CD8-positive, alpha-beta memory T cell (primary cell): ENCODE results near the gene MVB12A. TPM values are rescaled to one million over a fixed set of nuclear protein-coding genes. Genes with fewer than 3 reads are reported as not detected.

Experiments used
- CTCF ChIA-PET: fragments of 350-600 bp; sonication (Branson Sonifier 250); formaldehyde crosslinking; loops from one replicate; lab custom pipeline; 2021; ENCODE audit warnings: antibody characterized with exemption; lab: Charles Lee
- POLR2A ChIA-PET: fragments of 350-600 bp; sonication (Branson Sonifier 250); formaldehyde crosslinking; loops from one replicate; lab custom pipeline; 2021; ENCODE audit warnings: antibody characterized with exemption; lab: Charles Lee
- DNase-seq, 5 donors: peaks; one replicate each; pipeline versions ENCODE4 v3.0.0 to v3.0.0-alpha.2; 2020 to 2022; ENCODE audit warnings: mixed read lengths in 1 of 5
- H3K27ac ChIP-seq: one replicate; pipeline ENCODE4 v1.7.0; 2013; ENCODE audit warnings: low read depth, mild to moderate bottlenecking, low read length, moderate library complexity
- H3K27me3 ChIP-seq: 2 replicates; pipeline ENCODE4 v1.7.0; 2013; ENCODE audit warnings: low read length, mild to moderate bottlenecking; ENCODE audit not compliant: insufficient read depth, poor library complexity, severe bottlenecking
- H3K36me3 ChIP-seq: 2 replicates; pipeline ENCODE4 v1.7.0; 2013; ENCODE audit warnings: mild to moderate bottlenecking, low read length, moderate library complexity; ENCODE audit not compliant: insufficient read depth
- H3K4me1 ChIP-seq: 2 replicates; pipeline ENCODE4 v1.7.0; 2013; ENCODE audit warnings: mild to moderate bottlenecking, low read length, moderate library complexity; ENCODE audit not compliant: insufficient read depth
- H3K4me3 ChIP-seq: 2 replicates; pipeline ENCODE4 v1.7.0; 2013; ENCODE audit warnings: mild to moderate bottlenecking, low read length
- H3K9me3 ChIP-seq: 2 replicates; pipeline ENCODE4 v1.7.0; 2013; ENCODE audit warnings: mild to moderate bottlenecking, low read length
- H3K27ac Mint-ChIP-seq, 8 donors: one replicate each; pipeline ENCODE4 v1.8.0; 2020 to 2021; ENCODE audit warnings: mixed read lengths in 8 of 8, mild to moderate bottlenecking in 6 of 8, inconsistent platforms in 3 of 8, moderate library complexity in 3 of 8
- H3K27me3 Mint-ChIP-seq, 2 donors: one replicate each; pipeline ENCODE4 v1.8.0; 2020 to 2021; ENCODE audit warnings: mixed read lengths in 2 of 2, mild to moderate bottlenecking in 1 of 2, moderate library complexity in 1 of 2
- H3K36me3 Mint-ChIP-seq, 3 donors: one replicate each; pipeline ENCODE4 v1.8.0; 2020 to 2021; ENCODE audit warnings: mixed read lengths in 3 of 3, inconsistent platforms in 1 of 3, mild to moderate bottlenecking in 1 of 3
- H3K4me1 Mint-ChIP-seq, 3 donors: one replicate each; pipeline ENCODE4 v1.8.0; 2020 to 2021; ENCODE audit warnings: mixed read lengths in 3 of 3, inconsistent platforms in 1 of 3, mild to moderate bottlenecking in 1 of 3
- H3K4me3 Mint-ChIP-seq, 7 donors: one replicate each; pipeline ENCODE4 v1.8.0; 2020 to 2021; ENCODE audit warnings: mixed read lengths in 7 of 7, mild to moderate bottlenecking in 6 of 7, moderate library complexity in 4 of 7, inconsistent platforms in 2 of 7
- H3K9me3 Mint-ChIP-seq, 5 donors: one replicate each; pipeline ENCODE4 v1.8.0; 2020 to 2022; ENCODE audit warnings: mixed read lengths in 5 of 5, mild to moderate bottlenecking in 3 of 5, moderate library complexity in 2 of 5, inconsistent platforms in 1 of 5
- polyA plus RNA-seq: library from polyadenylated mRNA; unstranded; fragments of 300-500 nt; fragmentation: Illumina TruSeq; gene quantifications from one replicate; pipeline ENCODE4 v1.2.3, GENCODE V29; 2021
- total RNA-seq, 2 experiments: library from RNA; stranded (reverse); gene quantifications; one replicate each; pipeline ENCODE4 v1.2.3, GENCODE V29; 2021

MVB12A gene
- total and polyA plus RNA-seq, 3 experiments from 2014 or later, result 26.9 to 39.2 (median 34.5) TPM

DNA sequence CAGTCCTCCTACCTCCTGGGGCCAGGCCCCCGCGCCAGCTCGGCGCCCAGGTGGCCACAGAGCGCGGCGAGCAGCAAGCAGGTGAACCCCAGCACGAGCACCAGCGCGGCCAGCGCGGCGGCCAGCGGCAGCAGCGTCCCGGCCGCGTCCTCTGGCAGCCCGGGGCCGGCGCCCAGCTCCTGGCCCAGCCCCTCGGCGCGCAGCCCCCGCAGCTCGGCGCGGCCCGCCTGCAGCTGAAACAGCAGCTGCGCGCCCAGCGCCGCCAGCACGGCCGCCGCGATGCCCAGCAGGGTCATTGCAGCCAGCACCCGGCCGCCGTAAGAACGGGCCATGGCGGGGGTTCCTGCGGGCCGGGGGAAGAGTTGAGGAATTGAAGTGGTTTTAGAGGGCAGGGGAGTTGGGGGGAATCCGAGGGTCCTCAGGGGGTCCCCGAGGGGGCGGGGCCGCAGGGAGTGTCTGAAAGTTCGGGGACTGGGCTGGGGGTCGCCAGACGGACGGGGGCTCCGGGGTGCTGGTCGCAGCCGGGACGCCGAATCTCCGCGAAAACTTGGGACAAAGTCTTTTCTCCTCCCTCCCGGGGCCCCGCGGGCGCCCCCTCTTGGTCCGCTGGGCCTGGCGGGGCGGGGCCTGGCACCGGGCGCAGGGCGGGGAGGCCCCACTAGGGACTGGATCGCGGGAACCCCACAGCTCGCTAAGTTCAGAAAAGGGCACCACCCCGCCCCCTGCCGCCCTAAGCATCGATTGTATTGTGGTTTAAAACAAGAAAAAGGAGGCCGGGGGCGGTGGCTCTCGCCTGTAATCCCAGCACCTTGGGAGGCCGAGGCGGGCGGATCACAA is 28.5 kb downstream of the MVB12A start, which contains the start of gene TMEM221:
Gene TMEM221 (minus strand): TSS at position 538 of the 837 bp plus-strand sequence. CDS start 206 bp downstream, at position 332.
- Mint-ChIP-seq H3K27me3 (peaks cover 22 to 30% of the 10 kb centered on the region in 2 donors), H3K9me3 (no peaks in the 10 kb centered on the region), H3K27ac (no peak within 1 kb of the TSS), H3K4me3 (peak within 1 kb of the TSS in 6 of 7 donors; percentile 26 to 80 (median 44)), H3K4me1 (peaks cover 7 to 11% (median 8%) of the 10 kb centered on the region in 3 donors), H3K36me3 (no peaks in the 10 kb centered on the region)
- H3K4me1 ChIP-seq, result peaks cover 5% of the 10 kb centered on the region
- no peaks in the 10 kb centered on the region for H3K9me3 ChIP-seq
- ChIA-PET CTCF (interaction anchor here (1.0 to 1.6 kb wide), 3 partner anchors 10 to 103 kb away, joined by 3 to 5 read pairs (median 3); no protein-coding TSS in a partner anchor), POLR2A (no interaction called here)
- H3K27me3 ChIP-seq, result peaks cover 9% of the 10 kb centered on the region
- no peaks in the 10 kb centered on the region for H3K36me3 ChIP-seq
- no peak within 1 kb of the TSS for H3K27ac ChIP-seq
- DNase-seq, result peak; percentile 28 to 67 (median 41)
- H3K4me3 ChIP-seq, result no peak within 1 kb of the TSS

GRCh38 chr19:17450264-17451075 is 30.6 kb downstream of the MVB12A start:
- Mint-ChIP-seq H3K4me1 (peaks cover 11 to 15% (median 14%) of the 10 kb centered on the region in 3 donors), H3K36me3 (no peaks in the 10 kb centered on the region), H3K4me3 (peak overlapping the region in 2 of 7 donors; percentile 1 to 41), H3K27ac (peak overlapping the region in 1 of 8 donors; percentile 47), H3K9me3 (no peaks in the 10 kb centered on the region), H3K27me3 (peaks cover 34 to 41% of the 10 kb centered on the region in 2 donors)
- Histone ChIP-seq H3K9me3 (no peaks in the 10 kb centered on the region), H3K27ac (no peak overlapping the region), H3K27me3 (peaks cover 9% of the 10 kb centered on the region), H3K36me3 (no peaks in the 10 kb centered on the region), H3K4me3 (no peak overlapping the region), H3K4me1 (peaks cover 5% of the 10 kb centered on the region)
- POLR2A ChIA-PET, result no interaction called here
- CTCF ChIA-PET, result interaction anchor here (0.8 kb wide), 1 partner anchor 12 kb away, joined by 4 read pairs; no protein-coding TSS in a partner anchor
- no peak for DNase-seq

DNA sequence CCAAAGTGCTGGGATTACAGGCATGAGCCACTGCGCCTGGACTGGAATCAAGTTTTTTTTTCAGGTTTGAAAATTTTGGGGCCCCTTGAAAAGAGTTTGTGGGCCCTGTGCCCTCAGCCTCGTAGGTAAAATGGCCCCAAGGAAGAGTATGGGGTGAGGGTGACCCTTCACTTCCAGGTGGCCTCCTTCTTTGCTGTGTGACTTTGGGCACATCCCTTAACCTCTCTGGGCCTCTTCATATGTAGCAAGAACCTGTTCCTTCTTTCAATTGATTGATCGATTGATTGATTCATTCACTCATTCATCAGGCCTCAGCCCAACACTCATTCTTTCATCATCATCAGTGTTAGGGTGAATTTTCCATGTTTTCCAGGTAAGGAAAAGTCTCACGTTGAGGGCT is 32.0 kb downstream of the MVB12A start:
- peaks cover 11 to 15% (median 14%) of the 10 kb centered on the region in 3 donors for H3K4me1 Mint-ChIP-seq

GRCh38 chr19:17454576-17455071 is 34.8 kb downstream of the MVB12A start:
- no peaks in the 10 kb centered on the region for H3K9me3 ChIP-seq
- H3K36me3 ChIP-seq, result no peaks in the 10 kb centered on the region
- H3K4me1 Mint-ChIP-seq, result peaks cover 7 to 15% (median 8%) of the 10 kb centered on the region in 3 donors
- H3K4me3 Mint-ChIP-seq, result no peak overlapping the region
- ChIA-PET POLR2A (interaction anchor here (0.5 kb wide), 1 partner anchor 63 kb away, joined by 3 read pairs; no protein-coding TSS in a partner anchor), CTCF (interaction anchor here (0.9 to 1.3 kb wide), 2 partner anchors 11 to 42 kb away, joined by 3 to 4 read pairs; no protein-coding TSS in a partner anchor)
- peaks cover 48 to 61% of the 10 kb centered on the region in 2 donors for H3K27me3 Mint-ChIP-seq
- H3K27ac ChIP-seq, result no peak overlapping the region
- DNase-seq, result no peak
- H3K36me3 Mint-ChIP-seq, result no peaks in the 10 kb centered on the region
- no peaks in the 10 kb centered on the region for H3K9me3 Mint-ChIP-seq
- peaks cover 17% of the 10 kb centered on the region for H3K27me3 ChIP-seq
- no peak overlapping the region for H3K27ac Mint-ChIP-seq
- H3K4me1 ChIP-seq, result peaks cover 5% of the 10 kb centered on the region
- H3K4me3 ChIP-seq, result no peak overlapping the region

More for the DNA sequence above, 32.0 kb downstream of the MVB12A start:
- ChIA-PET POLR2A (no interaction called here), CTCF (no interaction called here)
- H3K27ac Mint-ChIP-seq, result no peak overlapping the region
- no peaks in the 10 kb centered on the region for H3K36me3 Mint-ChIP-seq
- no peak overlapping the region for H3K4me3 Mint-ChIP-seq
- no peaks in the 10 kb centered on the region for H3K9me3 Mint-ChIP-seq
- Histone ChIP-seq H3K27me3 (peaks cover 15% of the 10 kb centered on the region), H3K4me3 (no peak overlapping the region), H3K27ac (no peak overlapping the region), H3K36me3 (no peaks in the 10 kb centered on the region), H3K4me1 (peaks cover 5% of the 10 kb centered on the region), H3K9me3 (no peaks in the 10 kb centered on the region)
- peaks cover 42 to 50% of the 10 kb centered on the region in 2 donors for H3K27me3 Mint-ChIP-seq
- no peak for DNase-seq

- no peaks in the 10 kb centered on the region for H3K9me3 ChIP-seq
- peaks cover 13% of the 10 kb centered on the region for H3K27me3 ChIP-seq
- POLR2A ChIA-PET, result interaction anchor here (0.5 kb wide), 1 partner anchor 63 kb away, joined by 3 read pairs; no protein-coding TSS in a partner anchor
- Mint-ChIP-seq H3K4me3 (no peak overlapping the region), H3K36me3 (no peaks in the 10 kb centered on the region), H3K27me3 (peaks cover 47 to 61% of the 10 kb centered on the region in 2 donors), H3K27ac (no peak overlapping the region), H3K9me3 (no peaks in the 10 kb centered on the region), H3K4me1 (peaks cover 4 to 8% (median 4%) of the 10 kb centered on the region in 3 donors)
- peaks cover under 1% of the 10 kb centered on the region for H3K4me1 ChIP-seq
- CTCF ChIA-PET, result no interaction called here
- DNase-seq, result no peak
- no peaks in the 10 kb centered on the region for H3K36me3 ChIP-seq
- no peak overlapping the region for H3K4me3 ChIP-seq
- no peak overlapping the region for H3K27ac ChIP-seq
These were observed 35.7 kb downstream of the MVB12A start for GRCh38 chr19:17455308-17456123.

DNA sequence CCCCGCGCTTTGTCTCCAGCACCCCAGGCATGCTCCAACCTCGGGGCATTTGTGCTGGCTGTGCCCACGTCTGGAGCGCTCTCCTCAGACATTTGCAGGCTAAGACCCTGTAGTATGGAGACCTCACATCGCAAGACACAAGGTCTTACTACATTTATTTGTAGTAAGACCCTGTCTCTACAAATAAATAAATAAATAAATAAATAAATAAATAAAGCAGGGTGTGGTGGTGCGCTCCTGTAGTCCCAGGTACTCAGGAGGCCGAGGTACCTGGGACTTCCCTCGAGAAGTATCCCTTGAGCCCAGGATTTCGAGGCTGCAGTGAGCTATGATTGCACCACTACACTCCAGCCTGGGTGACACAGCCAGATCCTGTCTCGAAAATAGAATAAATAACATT is 36.3 kb downstream of the MVB12A start:
- H3K36me3 Mint-ChIP-seq, result no peaks in the 10 kb centered on the region
- Histone ChIP-seq H3K36me3 (no peaks in the 10 kb centered on the region), H3K27ac (no peak overlapping the region), H3K4me3 (no peak overlapping the region), H3K27me3 (peaks cover 13% of the 10 kb centered on the region), H3K4me1 (no peaks in the 10 kb centered on the region), H3K9me3 (no peaks in the 10 kb centered on the region)
- peaks cover 4 to 8% (median 4%) of the 10 kb centered on the region in 3 donors for H3K4me1 Mint-ChIP-seq
- no peak overlapping the region for H3K27ac Mint-ChIP-seq
- H3K27me3 Mint-ChIP-seq, result peaks cover 47 to 57% of the 10 kb centered on the region in 2 donors
- ChIA-PET POLR2A (no interaction called here), CTCF (no interaction called here)
- no peak for DNase-seq
- no peaks in the 10 kb centered on the region for H3K9me3 Mint-ChIP-seq
- H3K4me3 Mint-ChIP-seq, result no peak overlapping the region

- Mint-ChIP-seq H3K4me3 (no peak overlapping the region), H3K9me3 (no peaks in the 10 kb centered on the region), H3K36me3 (no peaks in the 10 kb centered on the region), H3K27me3 (peaks cover 42 to 55% of the 10 kb centered on the region in 2 donors), H3K27ac (no peak overlapping the region), H3K4me1 (peaks cover 4 to 8% (median 4%) of the 10 kb centered on the region in 3 donors)
- Histone ChIP-seq H3K36me3 (no peaks in the 10 kb centered on the region), H3K27ac (no peak overlapping the region), H3K27me3 (peaks cover 13% of the 10 kb centered on the region), H3K4me3 (no peak overlapping the region), H3K4me1 (no peaks in the 10 kb centered on the region), H3K9me3 (no peaks in the 10 kb centered on the region)
- ChIA-PET POLR2A (no interaction called here), CTCF (no interaction called here)
- no peak for DNase-seq
These were observed 37.8 kb downstream of the MVB12A start for GRCh38 chr19:17457616-17458015.
